Urinary bladder (tissue), 4 donors: ENCODE data around the gene GRAMD2B. TPM values are rescaled to one million over a fixed set of nuclear protein-coding genes. Genes with fewer than 3 reads are reported as not detected.
"Not testable (repeated sequence)": the region's sequence is repeated elsewhere in the genome, so short reads cannot be mapped to it uniquely, and the experiment has no call there.

Source experiments
- DNase-seq: peaks from one replicate; pipeline ENCODE4 v3.0.0-alpha.2; 2015; ENCODE audit errors: extremely low spot score
- H3K27ac ChIP-seq: one replicate; pipeline ENCODE4 v1.5.1; 2013; ENCODE audit warnings: low read depth, mild to moderate bottlenecking, moderate library complexity
- H3K36me3 ChIP-seq: one replicate; pipeline ENCODE4 v1.6.1; 2013; ENCODE audit warnings: mild to moderate bottlenecking, moderate library complexity; ENCODE audit not compliant: insufficient read depth
- H3K4me1 ChIP-seq: one replicate; pipeline ENCODE4 v1.6.1; 2013; ENCODE audit warnings: mild to moderate bottlenecking, moderate library complexity; ENCODE audit not compliant: insufficient read depth
- H3K4me3 ChIP-seq: one replicate; pipeline ENCODE4 v1.5.1; 2013; ENCODE audit warnings: low read depth, low read length
- WGBS: extraction: QIAGEN DNeasy Blood & Tissue Kit; methylation state at CpG from one replicate; pipeline ENCODE4 v1.1.7; 2013; 5-methylcytosine and 5-hydroxymethylcytosine counted together
- polyA plus RNA-seq: library from polyadenylated mRNA; stranded (reverse); fragments of 200-250 nt; gene quantifications from one replicate; pipeline ENCODE4 v1.2.3, GENCODE V29; 2013
- total RNA-seq: library from RNA; depleted of rRNA; stranded (reverse); fragments of >200 nt; gene quantifications from one replicate; pipeline ENCODE4 v1.2.3, GENCODE V29; 2014
- donor health status: healthy with polysubstance abuse.
- donor health status: healthy.

The GRAMD2B gene, protein sequence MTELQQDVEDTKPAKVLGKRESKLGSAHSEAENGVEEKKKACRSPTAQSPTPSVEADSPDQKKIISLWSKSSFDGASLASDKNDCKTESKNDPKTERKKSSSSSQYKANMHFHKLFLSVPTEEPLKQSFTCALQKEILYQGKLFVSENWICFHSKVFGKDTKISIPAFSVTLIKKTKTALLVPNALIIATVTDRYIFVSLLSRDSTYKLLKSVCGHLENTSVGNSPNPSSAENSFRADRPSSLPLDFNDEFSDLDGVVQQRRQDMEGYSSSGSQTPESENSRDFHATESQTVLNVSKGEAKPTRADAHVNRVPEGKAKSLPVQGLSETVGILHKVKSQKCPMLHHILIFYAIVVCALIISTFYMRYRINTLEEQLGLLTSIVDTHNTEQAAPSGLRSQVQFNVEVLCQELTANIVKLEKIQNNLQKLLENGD
- 39.4 TPM for total RNA-seq
- polyA plus RNA-seq, result 10.8 TPM

DNA sequence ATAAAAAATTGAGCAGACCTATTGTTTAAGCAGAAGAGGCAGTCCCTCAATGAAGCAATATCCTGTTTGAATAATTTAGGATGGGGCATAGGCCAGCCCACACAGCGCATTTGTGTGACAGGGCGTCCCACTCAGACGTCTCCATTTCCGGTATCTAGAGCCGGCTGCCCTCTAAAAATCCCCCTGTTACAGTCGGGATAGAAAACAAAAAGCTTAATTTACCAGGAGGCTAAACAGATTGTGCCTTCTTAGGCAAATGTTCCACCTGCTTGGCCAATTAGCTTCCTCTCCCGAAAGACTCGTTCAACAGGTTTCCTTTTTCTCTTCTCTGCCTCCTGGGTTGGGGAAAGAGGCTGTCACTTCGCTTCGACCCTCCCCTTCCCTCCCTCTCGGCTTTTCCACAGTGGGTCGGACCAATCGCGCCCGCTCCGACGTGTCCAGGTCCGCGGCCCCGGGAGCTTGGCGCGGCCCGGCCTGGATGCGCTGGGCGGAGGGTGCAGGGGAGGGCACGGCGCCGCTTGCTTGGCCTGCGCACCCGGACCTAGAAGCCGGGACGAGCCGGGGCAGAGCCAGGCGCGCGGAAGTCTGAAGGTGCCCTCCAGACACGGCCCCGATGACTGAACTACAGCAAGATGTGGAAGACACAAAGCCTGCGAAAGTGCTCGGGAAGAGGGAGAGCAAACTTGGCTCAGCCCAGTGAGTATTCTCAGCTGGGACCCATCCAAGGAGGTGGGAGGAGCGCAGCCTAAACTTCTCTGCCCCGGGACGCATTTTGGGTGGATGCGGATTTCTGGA is at the start of gene GRAMD2B:
Gene GRAMD2B, plus strand, starts transcription at position 416 of the 795 bp plus-strand sequence. Its CDS starts 198 bp downstream, at position 614.
- Histone ChIP-seq H3K27ac (peak within 1 kb of the TSS; percentile 84), H3K4me3 (peak within 1 kb of the TSS; percentile 63), H3K36me3 (no peaks in the 10 kb centered on the region), H3K4me1 (no peaks in the 10 kb centered on the region)
- DNase-seq, result peak; percentile 89
- under 1% methylated on average over 44 of the region's 44 CpGs for WGBS

DNA sequence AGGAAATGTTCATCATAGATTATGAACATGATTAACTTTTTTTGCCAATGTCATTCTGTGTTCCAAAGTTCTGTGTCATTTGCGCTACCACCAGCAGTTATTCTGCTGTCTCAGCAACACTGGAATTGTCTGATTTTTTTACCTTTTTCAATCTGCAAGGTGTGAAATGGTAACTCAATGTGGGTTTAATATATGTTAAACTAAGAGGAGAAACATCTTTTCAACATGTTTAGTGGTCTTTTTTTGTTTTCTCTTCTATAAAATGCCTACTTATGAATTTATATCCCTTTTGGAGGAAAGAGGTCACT is 49.1 kb upstream of the GRAMD2B start:
- H3K4me3 ChIP-seq, result no peak overlapping the region
- 95% methylated on average over 1 of the region's 1 CpG for WGBS
- H3K27ac ChIP-seq, result no peak overlapping the region
- H3K36me3 ChIP-seq, result no peaks in the 10 kb centered on the region
- DNase-seq, result no peak
- no peaks in the 10 kb centered on the region for H3K4me1 ChIP-seq

DNA sequence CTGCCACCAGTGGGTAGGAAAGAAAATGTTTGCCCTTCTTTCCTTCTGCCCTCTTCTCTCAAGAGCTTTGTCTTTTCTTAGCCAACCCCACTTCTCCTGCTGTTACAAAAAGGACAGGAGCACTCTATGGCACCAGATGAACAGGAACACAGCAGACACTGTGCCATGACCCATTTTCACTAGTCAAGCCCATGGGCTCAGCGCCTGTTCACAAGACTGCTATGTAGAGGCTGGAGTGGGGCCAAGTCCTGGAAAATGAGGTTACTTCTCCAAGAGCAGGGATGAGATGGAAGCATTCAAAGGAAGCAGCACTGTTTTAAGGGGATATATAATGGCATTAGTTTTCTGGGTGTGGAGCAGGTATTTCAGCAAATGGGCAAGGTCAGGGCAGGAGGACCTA is 46.8 kb upstream of the GRAMD2B start:
- Histone ChIP-seq H3K4me3 (no peak overlapping the region), H3K27ac (no peak overlapping the region), H3K36me3 (no peaks in the 10 kb centered on the region), H3K4me1 (no peaks in the 10 kb centered on the region)
- WGBS, result 76% methylated on average over 1 of the region's 1 CpG
- no peak for DNase-seq

GRCh38 chr5:126377424-126377823 is 45.8 kb upstream of the GRAMD2B start:
- DNase-seq, result no peak
- H3K4me3 ChIP-seq, result no peak overlapping the region
- H3K27ac ChIP-seq, result no peak overlapping the region
- WGBS, result 68% methylated on average over 2 of the region's 2 CpGs
- H3K36me3 ChIP-seq, result no peaks in the 10 kb centered on the region
- no peaks in the 10 kb centered on the region for H3K4me1 ChIP-seq

DNA sequence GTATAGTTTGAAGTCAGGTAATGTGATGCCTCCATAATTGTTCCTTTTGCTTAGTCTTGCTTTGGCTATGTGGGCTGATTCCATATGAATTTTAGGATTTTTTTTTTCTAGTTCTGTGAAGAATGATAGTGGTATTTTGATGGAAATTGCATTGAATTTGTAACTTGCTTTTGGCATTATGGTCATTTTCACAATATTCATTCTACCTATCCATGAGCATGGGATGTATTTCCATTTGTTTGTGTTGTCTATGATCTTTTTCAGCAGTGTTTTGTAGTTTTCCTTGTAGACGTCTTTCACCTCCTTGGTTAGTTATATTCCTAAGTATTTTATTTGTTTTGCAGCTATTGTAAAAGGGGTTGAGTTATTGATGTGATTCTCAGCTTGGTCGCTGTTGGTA is 42.9 kb upstream of the GRAMD2B start:
- 95% methylated on average over 2 of the region's 2 CpGs for WGBS

DNA sequence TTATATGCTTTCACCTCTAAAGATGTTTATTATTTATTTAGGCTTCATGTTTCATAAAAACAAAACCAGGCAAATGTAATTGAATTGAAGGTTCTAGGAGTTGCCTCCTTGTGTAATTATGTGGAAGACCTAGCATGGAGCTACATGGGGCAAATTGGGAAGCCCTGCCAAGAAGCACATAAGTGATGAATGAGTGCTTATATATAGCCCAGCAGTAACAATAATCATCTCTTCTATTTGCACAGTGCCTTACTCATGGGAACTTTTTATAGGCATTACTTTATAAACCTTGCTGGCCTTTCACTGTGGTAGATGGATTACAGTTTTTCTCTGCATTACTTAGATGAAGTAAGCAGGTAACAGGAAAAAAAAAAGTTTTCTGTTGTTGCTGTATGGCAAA is 40.0 kb upstream of the GRAMD2B start:
- no peak for DNase-seq
- no peaks in the 10 kb centered on the region for H3K36me3 ChIP-seq
- H3K4me1 ChIP-seq, result peaks cover 3% of the 10 kb centered on the region
- H3K27ac ChIP-seq, result no peak overlapping the region
- H3K4me3 ChIP-seq, result no peak overlapping the region

More for the DNA sequence above, 42.9 kb upstream of the GRAMD2B start:
- not testable (repeated sequence) for H3K36me3 ChIP-seq, DNase-seq, H3K4me1 ChIP-seq, H3K27ac ChIP-seq, H3K4me3 ChIP-seq

GRCh38 chr5:126383776-126384175 is 39.4 kb upstream of the GRAMD2B start:
- Histone ChIP-seq H3K4me3 (no peak overlapping the region), H3K36me3 (no peaks in the 10 kb centered on the region), H3K27ac (no peak overlapping the region), H3K4me1 (peaks cover 3% of the 10 kb centered on the region)
- 64% methylated on average over 3 of the region's 3 CpGs for WGBS
- DNase-seq, result no peak

- Histone ChIP-seq H3K36me3 (no peaks in the 10 kb centered on the region), H3K4me1 (peaks cover 3% of the 10 kb centered on the region), H3K27ac (no peak overlapping the region), H3K4me3 (no peak overlapping the region)
- DNase-seq, result no peak
- WGBS, result 59% methylated on average over 3 of the region's 3 CpGs
Observed at GRCh38 chr5:126384985-126385384, 38.2 kb upstream of the GRAMD2B start.

GRCh38 chr5:126385524-126386502 is 37.4 kb upstream of the GRAMD2B start:
- no peak for DNase-seq
- WGBS, result 66% methylated on average over 6 of the region's 6 CpGs
- H3K27ac ChIP-seq, result peak overlapping the region; percentile 50
- no peaks in the 10 kb centered on the region for H3K36me3 ChIP-seq
- peaks cover 3% of the 10 kb centered on the region for H3K4me1 ChIP-seq
- no peak overlapping the region for H3K4me3 ChIP-seq

GRCh38 chr5:126389179-126389578 is 34.0 kb upstream of the GRAMD2B start:
- 88% methylated on average over 3 of the region's 3 CpGs for WGBS
- Histone ChIP-seq H3K4me1 (peaks cover 3% of the 10 kb centered on the region), H3K36me3 (no peaks in the 10 kb centered on the region), H3K4me3 (no peak overlapping the region), H3K27ac (no peak overlapping the region)
- DNase-seq, result no peak

GRCh38 chr5:126390051-126390450 is 33.2 kb upstream of the GRAMD2B start:
- DNase-seq, result no peak
- H3K27ac ChIP-seq, result no peak overlapping the region
- H3K4me1 ChIP-seq, result no peaks in the 10 kb centered on the region
- H3K36me3 ChIP-seq, result no peaks in the 10 kb centered on the region
- H3K4me3 ChIP-seq, result no peak overlapping the region

DNA sequence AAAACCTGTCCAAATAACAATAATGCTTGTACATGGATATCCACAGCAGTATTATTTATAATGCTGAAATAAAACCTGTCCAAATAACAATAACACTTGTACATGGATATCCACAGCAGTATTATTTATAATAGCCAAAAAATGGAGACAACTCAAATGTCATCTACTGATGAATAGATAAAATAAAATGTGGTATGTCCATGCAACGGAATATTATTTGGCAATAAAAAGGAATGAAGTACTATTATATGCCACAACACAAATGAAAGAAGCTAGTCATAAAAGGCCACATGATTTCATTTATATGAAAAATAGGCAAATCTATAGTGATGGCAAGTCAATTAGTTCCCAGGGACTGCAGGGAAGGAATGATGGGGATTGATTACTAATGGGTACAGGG is 31.8 kb upstream of the GRAMD2B start:
- H3K4me1 ChIP-seq, result no peaks in the 10 kb centered on the region
- H3K4me3 ChIP-seq, result no peak overlapping the region
- DNase-seq, result no peak
- H3K27ac ChIP-seq, result no peak overlapping the region
- H3K36me3 ChIP-seq, result no peaks in the 10 kb centered on the region
- 97% methylated on average over 1 of the region's 1 CpG for WGBS

- Histone ChIP-seq H3K27ac (no peak overlapping the region), H3K4me1 (no peaks in the 10 kb centered on the region), H3K4me3 (no peak overlapping the region), H3K36me3 (no peaks in the 10 kb centered on the region)
- no peak for DNase-seq
- 77% methylated on average over 7 of the region's 7 CpGs for WGBS
Observed at GRCh38 chr5:126394211-126394788, 28.9 kb upstream of the GRAMD2B start.
